DOHH2 (cell line): ENCODE results near the gene CBFB.
"Not testable (repeated sequence)": the region's sequence is repeated elsewhere in the genome, so short reads cannot be mapped to it uniquely, and the experiment has no call there.

Source experiments
- EZH2phosphoT487 ChIP-seq: fragments of 200-600 bp; sonication (generic); IDR thresholded peaks from 2 replicates; pipeline ENCODE4 v1.6.1; 2017; ENCODE audit warnings: borderline replicate concordance, mild to moderate bottlenecking, antibody characterized with exemption, low read length, moderate library complexity, mixed read lengths
- TF ChIP-seq, protein P1 (sequence below): fragments of 200-600 bp; sonication (generic); IDR thresholded peaks from one replicate; pipeline ENCODE4 v1.5.1; 2014; ENCODE audit warnings: antibody characterized with exemption, mild to moderate bottlenecking, low read depth, low read length; ENCODE audit not compliant: poor library complexity, severe bottlenecking

DNA sequence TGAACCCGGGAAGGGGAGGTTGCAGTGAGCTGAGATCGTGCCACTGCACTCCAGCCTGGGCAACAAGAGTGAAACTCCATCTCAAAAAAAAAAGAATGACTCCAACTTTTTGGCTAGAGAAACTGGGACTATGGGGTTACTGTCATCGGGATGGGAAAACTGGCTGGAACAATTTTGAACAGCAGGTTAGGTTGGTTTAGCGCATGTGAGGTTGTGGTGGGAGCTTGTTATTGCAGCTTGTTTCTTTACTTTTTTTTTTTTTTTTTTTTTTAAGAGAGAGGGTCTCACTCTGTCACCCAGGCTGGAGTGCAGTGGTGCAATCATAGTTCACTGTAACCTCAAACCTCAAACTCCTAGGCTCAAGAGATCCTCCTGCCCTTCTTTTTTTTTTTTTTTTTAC, 12.6 kb downstream of the CBFB start:
- TF ChIP-seq, protein P1, sequence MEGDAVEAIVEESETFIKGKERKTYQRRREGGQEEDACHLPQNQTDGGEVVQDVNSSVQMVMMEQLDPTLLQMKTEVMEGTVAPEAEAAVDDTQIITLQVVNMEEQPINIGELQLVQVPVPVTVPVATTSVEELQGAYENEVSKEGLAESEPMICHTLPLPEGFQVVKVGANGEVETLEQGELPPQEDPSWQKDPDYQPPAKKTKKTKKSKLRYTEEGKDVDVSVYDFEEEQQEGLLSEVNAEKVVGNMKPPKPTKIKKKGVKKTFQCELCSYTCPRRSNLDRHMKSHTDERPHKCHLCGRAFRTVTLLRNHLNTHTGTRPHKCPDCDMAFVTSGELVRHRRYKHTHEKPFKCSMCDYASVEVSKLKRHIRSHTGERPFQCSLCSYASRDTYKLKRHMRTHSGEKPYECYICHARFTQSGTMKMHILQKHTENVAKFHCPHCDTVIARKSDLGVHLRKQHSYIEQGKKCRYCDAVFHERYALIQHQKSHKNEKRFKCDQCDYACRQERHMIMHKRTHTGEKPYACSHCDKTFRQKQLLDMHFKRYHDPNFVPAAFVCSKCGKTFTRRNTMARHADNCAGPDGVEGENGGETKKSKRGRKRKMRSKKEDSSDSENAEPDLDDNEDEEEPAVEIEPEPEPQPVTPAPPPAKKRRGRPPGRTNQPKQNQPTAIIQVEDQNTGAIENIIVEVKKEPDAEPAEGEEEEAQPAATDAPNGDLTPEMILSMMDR = not testable (repeated sequence)
- not testable (repeated sequence) for TF ChIP-seq EZH2phosphoT487
